Calu3 (cell line): ENCODE measurements around the gene FBXW7. TPM values are rescaled to one million over a fixed set of nuclear protein-coding genes. Genes with fewer than 3 reads are reported as not detected.

Source experiments
- BruUV-seq: library from RNA; stranded (reverse); fragments of 400-500 nt; replicated peaks from 2 replicates; lab custom pipeline; 2021; lab: Mats Ljungman, UMichigan
- CTCF ChIA-PET: fragments of 300-600 bp; sonication (Branson Sonifier 250); formaldehyde crosslinking; loops from one replicate; lab custom pipeline; 2022; ENCODE audit warnings: antibody characterized with exemption; lab: Charles Lee
- DNase-seq: peaks from one replicate; pipeline ENCODE4 v3.0.0; 2022
- H3K27ac Mint-ChIP-seq: one replicate; pipeline ENCODE4 v1.8.0; 2022; ENCODE audit warnings: mixed read lengths; ENCODE audit not compliant: unreplicated experiment
- H3K27me3 Mint-ChIP-seq: one replicate; pipeline ENCODE4 v1.8.0; 2022; ENCODE audit warnings: mixed read lengths; ENCODE audit not compliant: unreplicated experiment
- H3K36me3 Mint-ChIP-seq: one replicate; pipeline ENCODE4 v1.8.0; 2022; ENCODE audit warnings: mild to moderate bottlenecking, moderate library complexity, mixed read lengths; ENCODE audit not compliant: insufficient read depth, unreplicated experiment
- H3K4me1 Mint-ChIP-seq: one replicate; pipeline ENCODE4 v1.8.0; 2022; ENCODE audit warnings: mild to moderate bottlenecking, low read depth, mixed read lengths; ENCODE audit not compliant: unreplicated experiment
- H3K4me3 Mint-ChIP-seq: one replicate; pipeline ENCODE4 v1.8.0; 2022; ENCODE audit warnings: mild to moderate bottlenecking, low read depth, moderate library complexity, mixed read lengths; ENCODE audit not compliant: unreplicated experiment
- H3K9me3 Mint-ChIP-seq: one replicate; pipeline ENCODE4 v1.8.0; 2022; ENCODE audit warnings: low read depth, mixed read lengths; ENCODE audit not compliant: unreplicated experiment
- CTCF ChIP-seq: fragments of 200-600 bp; IDR thresholded peaks from one replicate; pipeline ENCODE4 v1.8.0; 2022; ENCODE audit warnings: antibody characterized with exemption; ENCODE audit not compliant: unreplicated experiment
- intact Hi-C: fragments of 100-400 bp; cut with micrococcal nuclease; formaldehyde crosslinking; loops from one replicate; pipeline ENCODE4 v1.10.0; 2022; ENCODE audit not compliant: unreplicated experiment
- total RNA-seq: library from RNA; stranded (reverse); gene quantifications from 2 replicates; pipeline ENCODE4 v1.2.3, GENCODE V29; 2022

FBXW7 gene
- total RNA-seq, 1 experiment from 2014 or later = 38.7 TPM

DNA sequence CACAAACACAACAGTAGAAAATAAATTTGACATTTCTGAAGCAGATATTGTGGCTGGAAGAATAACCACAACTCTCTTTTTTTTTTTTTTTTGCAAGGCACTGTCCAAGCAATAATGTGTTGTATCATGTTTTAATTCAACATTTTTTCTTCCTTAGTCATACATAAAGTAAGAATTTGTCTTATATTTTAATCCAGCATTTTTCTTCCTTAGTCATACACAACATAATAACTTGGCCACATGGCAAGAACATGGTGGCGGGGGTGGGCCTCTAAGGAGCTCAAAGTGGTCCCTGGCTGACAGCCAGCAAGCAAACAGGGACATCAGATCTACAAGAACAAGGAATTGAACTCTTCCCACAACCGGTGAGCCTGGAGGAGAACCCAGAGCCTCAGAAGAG lies 20.2 kb downstream of the FBXW7 start:
- CTCF ChIA-PET = no interaction called here
- intact Hi-C loops = no loop called here
- Mint-ChIP-seq H3K9me3 (no peaks in the 10 kb centered on the region), H3K36me3 (peaks cover 7% of the 10 kb centered on the region), H3K4me3 (no peak overlapping the region), H3K27me3 (no peaks in the 10 kb centered on the region), H3K27ac (no peak overlapping the region), H3K4me1 (peaks cover 9% of the 10 kb centered on the region)
- TF ChIP-seq CTCF = no peak
- DNase-seq = no peak
- BruUV-seq = no TSS peak

DNA sequence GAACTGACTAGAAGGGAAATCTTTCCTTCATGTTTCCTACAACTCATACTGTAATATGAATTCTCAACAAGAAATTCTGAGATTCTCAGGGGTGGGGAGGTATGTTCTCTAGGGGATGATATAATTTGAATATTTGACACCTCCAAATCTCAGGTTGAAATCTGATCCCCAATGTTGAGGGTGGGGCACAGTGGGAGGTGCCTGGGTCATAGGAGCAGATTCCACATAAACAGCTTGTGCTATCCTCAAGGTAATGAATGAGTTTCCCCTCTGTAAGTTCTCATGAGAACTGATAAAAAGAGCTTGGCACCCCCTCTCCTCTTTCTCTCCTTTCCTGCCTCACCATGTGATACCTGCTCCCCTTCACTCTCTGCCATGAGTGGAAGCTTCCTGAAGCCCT lies 21.5 kb downstream of the FBXW7 start:
- TF ChIP-seq CTCF = no peak
- Mint-ChIP-seq H3K27ac (peak overlapping the region; percentile 43), H3K27me3 (no peaks in the 10 kb centered on the region), H3K36me3 (no peaks in the 10 kb centered on the region), H3K4me1 (peaks cover 9% of the 10 kb centered on the region), H3K4me3 (no peak overlapping the region), H3K9me3 (no peaks in the 10 kb centered on the region)
- intact Hi-C loops = no loop called here
- BruUV-seq = no TSS peak
- no peak for DNase-seq
- CTCF ChIA-PET = no interaction called here

GRCh38 chr4:152513078-152513477 lies 22.8 kb downstream of the FBXW7 start:
- CTCF ChIA-PET = no interaction called here
- no TSS peak for BruUV-seq

GRCh38 chr4:152512483-152512882 lies 23.4 kb downstream of the FBXW7 start:
- H3K9me3 Mint-ChIP-seq = no peaks in the 10 kb centered on the region
- H3K27me3 Mint-ChIP-seq = no peaks in the 10 kb centered on the region
- H3K27ac Mint-ChIP-seq = no peak overlapping the region
- intact Hi-C loops = no loop called here
- DNase-seq = no peak
- CTCF ChIA-PET = no interaction called here
- no TSS peak for BruUV-seq
- H3K36me3 Mint-ChIP-seq = no peaks in the 10 kb centered on the region
- TF ChIP-seq CTCF = no peak
- peaks cover 9% of the 10 kb centered on the region for H3K4me1 Mint-ChIP-seq
- H3K4me3 Mint-ChIP-seq = no peak overlapping the region

More at GRCh38 chr4:152513078-152513477, 22.8 kb downstream of the FBXW7 start:
- Mint-ChIP-seq H3K9me3 (no peaks in the 10 kb centered on the region), H3K27me3 (no peaks in the 10 kb centered on the region), H3K4me1 (peaks cover 9% of the 10 kb centered on the region), H3K36me3 (no peaks in the 10 kb centered on the region), H3K27ac (no peak overlapping the region), H3K4me3 (no peak overlapping the region)
- DNase-seq = no peak
- intact Hi-C loops = no loop called here
- no peak for TF ChIP-seq CTCF
